GM18870 (cell line): ENCODE results near the gene TBX5.

Experiments used
- ATAC-seq: cut with Tn5 transposase; IDR thresholded peaks from one replicate; pipeline ENCODE4 v1.9.1; 2021; ENCODE audit warnings: moderate library complexity; ENCODE audit not compliant: unreplicated experiment

Gene TBX5

DNA sequence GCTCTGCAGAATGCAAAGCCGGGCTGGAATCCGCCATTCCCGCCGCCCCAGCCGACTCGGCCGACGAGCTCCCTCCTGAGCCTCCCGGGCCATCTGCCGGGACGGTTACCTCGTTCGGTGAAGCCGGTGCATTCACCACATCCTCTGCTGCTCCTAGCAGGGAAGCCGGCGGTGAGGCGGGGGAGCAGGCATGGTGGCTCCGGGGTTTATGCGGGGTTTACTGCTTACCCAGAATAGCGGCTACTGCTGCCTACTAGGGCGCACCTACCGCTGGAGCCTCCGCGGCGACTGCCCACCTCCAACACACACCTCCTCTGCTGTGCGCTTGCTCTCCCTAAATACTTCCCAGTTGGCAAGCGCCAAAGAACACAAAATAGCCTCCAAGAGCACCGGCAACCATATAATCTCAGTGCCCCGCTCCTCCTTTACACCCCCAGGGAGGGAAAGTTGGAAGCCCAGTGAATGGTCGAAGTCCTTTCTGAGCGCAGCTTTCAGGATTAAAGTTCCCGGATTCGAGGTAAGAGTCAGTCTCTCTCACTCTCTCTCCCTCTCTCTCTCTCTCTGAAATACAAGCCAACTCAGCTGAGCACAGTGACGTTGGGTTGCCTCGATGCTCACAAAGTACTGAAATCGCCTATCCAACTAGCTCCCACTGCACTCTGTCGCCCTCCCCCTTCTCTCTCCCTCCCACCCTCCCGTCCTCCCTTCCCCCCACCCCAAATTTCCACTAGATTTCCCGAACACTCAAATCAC, at the start of gene TBX5:
TSS of gene TBX5 (minus strand) at position 626 of the 753 bp plus-strand sequence. CDS start 2,246 bp downstream, outside the sequence.
- ATAC-seq: no peak

DNA sequence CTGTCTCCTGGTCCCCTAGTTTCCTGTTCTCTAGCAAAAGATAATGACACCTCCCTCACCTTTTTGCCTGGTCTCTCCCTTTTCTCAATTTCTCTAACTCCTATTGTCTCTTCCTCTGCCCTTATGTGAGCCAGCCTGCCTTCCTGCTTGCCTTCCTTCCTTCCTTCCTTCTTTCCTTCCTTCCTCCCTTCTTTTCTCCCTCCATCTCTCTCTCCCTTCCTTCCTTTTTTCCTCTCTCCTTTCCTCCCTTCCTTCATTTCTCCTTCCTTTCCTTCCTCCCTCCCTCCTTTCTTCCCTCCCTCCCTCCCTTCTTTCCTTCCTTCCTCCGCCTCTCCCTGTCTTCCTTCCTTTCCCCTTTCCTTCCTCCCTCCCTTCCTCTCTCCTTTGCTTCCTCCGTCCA, 45.7 kb upstream of the TBX5 start:
- no peak for ATAC-seq

GRCh38 chr12:114450515-114451300, 44.8 kb upstream of the TBX5 start:
- ATAC-seq: no peak

- no peak for ATAC-seq
These were observed 44.1 kb upstream of the TBX5 start for GRCh38 chr12:114450019-114450418.

DNA sequence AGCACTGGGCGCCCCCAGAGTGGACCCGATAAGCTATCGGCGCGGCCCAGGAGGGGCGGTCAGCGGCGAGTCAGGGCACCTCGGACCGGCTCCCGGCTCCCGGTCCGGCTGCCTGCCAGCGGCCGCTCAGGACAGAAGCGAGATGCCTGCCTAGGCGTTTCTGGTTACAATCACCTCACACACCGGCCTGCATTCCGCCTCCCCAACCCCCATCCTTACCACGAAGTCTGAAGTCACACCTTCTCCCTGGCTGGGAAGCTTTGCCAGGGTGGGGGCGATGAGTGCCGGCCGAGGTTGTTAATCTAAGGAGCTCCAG, 42.6 kb upstream of the TBX5 start:
- no peak for ATAC-seq

DNA sequence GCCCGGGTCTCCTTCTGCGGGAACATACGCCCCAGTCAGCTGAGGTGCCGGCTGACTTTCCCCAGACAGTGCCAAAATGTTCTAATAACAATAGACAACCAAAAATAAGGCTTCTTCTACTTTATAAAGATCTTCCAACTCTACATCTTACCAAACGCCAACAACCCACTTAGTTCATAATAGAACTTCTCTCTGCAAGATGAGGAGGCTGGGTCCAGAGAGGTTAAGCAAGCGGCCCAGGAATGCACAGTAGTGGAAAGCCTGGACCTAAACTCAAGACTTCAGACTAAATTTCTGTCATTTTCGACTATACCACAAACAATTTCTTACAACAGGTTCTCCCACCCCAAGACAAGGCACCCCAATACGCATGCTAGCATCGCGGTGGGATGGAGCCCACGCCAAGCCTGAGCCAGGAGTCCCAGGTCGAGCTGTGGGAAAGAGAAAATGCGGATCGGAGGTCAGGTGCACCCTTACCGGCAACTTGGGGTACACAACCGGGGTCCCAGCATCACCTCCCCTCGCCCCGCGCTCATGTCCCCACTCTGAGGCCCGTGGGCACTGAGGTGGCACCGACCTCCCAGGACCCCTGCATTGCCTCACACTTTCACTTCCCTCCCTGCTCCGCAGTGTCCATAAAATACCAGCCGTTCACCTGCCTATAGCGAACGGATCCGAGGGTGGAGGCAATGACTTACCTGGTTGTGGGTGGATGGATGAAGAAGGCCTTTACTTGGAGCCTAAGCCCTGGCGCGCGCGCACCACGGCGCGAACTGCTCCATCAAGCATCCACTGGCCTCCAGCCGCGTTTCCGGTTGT, 42.1 kb upstream of the TBX5 start:
- no peak for ATAC-seq

DNA sequence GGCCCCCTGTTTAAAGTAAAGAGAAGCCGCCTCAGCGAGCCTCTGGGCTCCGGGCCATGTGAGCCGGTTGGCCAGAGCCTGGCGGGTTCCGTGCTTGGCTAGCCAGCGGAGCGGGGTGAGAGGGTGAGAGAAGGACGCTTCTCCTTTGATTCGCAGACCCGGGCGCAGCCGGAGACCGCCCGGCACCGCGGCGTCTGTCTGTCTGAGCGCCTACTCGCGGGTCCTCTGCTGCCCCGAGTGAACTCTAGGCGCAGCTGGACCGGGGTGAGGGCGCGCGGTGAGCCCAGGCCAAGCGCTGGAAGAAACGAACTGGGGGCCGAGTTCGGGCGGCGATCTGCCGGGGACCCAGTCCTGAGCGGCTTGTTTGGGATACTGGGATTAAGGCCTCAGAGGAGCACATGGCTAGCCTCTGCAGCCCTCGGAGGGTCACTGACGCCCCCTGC, 41.4 kb upstream of the TBX5 start:
- ATAC-seq: no peak

- no peak for ATAC-seq
These were observed 39.7 kb upstream of the TBX5 start for GRCh38 chr12:114445401-114446323.

DNA sequence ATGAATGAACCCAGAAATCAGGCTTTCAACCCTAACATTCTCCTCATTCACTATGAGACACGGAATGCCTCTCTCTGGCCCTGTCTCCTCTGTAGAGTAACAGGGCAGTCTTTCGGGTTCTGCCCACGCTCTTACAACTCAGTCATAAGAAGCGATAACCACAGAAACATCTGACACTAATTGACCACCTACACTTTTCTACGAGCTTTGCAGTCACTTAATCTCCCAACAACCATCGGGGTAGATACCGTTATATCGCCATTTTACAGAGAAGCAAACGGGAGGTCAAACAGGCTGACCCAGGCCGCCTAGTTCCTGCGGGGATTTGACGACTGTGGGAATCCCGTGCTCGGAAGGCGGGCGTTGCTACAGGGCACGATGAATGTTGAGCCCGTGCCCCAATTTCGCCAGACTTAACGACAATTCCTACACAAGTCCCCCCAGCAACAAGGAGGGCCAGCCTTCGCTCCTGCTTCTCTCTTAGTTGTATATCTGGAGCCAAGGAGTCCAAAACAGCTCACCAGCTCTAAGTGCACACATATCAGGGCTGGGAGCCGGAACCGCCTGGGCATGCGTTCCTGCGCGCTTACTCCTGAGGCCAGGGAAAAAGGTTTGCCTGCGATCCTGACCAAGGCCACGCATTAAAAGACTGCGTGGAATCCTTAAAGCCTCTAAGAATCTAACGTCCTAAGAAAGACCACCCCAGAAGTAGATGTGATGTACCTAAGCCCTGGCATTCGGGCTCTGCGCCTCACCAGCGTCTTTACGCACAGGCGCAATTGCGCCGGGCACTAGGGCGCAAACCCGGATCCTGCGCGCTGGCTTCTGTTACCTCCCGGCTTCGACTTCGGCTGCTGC, 38.7 kb upstream of the TBX5 start:
- no peak for ATAC-seq

DNA sequence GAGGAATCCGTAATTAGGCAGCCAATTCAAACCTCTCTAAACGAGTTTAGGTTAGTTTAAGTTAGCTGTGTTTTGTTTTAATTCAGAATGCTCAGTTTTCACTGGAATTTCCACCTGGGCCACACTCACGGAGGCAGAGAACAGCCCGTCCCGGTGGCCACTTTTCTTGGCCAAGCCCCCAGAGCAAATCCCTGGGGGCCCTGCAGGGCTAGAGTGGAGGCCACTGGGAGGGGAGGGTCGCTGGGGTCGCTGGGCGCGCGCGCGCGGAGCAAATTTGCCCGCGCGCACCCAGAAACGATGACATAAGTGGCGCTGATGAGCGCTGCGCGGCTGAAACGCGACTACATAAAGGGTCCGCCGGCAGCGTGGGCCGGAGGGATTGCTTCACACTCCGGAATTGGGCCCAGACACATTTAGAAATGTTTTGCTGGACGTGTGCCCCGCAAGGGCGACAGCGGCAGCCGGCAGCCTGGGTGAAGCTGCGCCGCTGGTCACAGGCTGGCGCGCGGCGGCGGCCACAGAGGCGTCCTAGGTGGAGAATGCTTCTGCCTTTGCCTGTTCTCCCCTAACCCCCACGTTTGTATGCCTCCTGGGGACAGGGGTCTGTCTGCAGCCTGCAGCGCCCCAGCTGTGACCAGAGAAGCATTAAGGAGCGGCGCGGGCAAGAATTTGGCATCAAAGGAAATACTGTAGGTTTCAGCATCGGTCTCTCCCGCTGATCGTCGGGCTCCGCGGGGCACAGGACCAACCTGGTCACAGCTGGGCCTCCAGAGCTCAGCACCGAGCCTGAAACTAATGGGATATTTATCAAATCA, 37.9 kb upstream of the TBX5 start:
- ATAC-seq: no peak

GRCh38 chr12:114442578-114442977, 36.6 kb upstream of the TBX5 start:
- ATAC-seq: no peak

DNA sequence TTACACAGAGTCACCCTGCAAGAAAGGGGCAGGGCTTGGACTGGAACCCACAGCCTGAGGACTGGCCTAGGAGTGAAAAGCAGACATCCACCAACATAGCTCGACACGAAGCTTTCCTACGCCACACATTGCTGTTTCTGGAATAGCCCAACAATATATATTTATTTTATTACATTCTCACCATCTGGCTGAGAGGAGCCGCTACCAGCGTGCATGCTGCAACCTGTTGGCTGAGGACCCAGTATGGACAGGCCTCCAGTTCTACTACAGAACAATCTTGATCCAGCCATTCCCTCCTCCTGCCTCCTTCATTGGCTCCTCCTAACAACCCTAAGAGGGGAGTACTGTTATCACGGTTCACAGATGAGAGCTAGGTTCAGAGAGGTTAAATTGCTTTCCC, 35.6 kb upstream of the TBX5 start:
- no peak for ATAC-seq

GRCh38 chr12:114441039-114441383, 35.1 kb upstream of the TBX5 start:
- no peak for ATAC-seq

DNA sequence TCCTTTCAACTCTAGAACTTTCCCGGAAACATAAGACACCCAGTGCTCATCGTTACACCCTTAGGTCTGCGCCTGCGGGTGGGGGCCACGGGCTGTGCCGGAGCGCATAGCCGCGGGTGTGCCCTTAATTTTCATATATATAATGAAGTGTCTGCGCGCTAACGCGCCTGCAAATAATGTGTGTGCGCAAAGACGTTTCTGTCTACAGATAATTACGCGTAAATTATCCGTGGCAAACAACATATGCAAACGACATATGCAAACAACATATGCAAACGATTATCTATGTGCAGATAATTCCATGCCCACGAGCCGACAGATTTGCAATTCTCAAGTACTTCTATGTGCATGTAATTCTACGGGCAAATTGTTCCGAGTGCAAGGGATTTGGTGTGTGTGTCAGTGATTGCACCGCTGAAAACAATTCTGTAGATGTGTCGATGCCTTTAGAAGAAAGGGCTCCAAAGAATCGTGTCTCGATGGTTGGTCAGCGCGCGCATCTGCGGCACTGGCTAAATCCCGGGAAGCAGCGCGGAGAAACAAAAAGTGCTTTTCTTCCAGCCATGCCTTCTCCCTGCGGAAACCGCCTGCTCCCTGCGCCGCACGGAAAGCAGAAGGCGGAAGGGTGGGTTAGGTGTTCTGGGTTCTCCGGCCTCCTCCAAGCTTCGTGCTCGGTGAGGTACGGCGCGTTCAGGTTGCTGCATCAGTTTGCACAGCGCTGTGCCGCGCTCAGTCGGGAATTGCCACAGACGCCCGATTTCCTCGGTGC, 34.5 kb upstream of the TBX5 start:
- no peak for ATAC-seq

DNA sequence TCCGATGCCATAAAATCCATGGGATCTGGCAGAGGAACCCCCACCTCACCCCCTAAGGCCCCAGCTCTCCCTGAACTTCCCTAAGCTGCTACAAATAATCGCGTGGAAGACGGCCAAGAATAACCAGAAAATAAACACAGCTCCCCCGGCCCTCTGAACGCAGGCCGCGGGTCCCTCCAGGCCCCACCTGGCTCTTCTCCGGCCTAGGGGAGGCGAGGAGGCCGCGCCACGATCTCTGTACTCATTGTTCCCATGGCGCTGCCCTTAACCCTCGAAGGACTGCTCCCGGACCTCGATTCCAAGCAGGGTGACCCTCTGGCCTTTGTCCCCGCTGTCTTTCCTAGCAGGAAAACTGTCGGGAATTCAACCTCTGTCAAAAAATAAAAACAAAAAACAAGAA, 33.9 kb upstream of the TBX5 start:
- ATAC-seq: no peak

DNA sequence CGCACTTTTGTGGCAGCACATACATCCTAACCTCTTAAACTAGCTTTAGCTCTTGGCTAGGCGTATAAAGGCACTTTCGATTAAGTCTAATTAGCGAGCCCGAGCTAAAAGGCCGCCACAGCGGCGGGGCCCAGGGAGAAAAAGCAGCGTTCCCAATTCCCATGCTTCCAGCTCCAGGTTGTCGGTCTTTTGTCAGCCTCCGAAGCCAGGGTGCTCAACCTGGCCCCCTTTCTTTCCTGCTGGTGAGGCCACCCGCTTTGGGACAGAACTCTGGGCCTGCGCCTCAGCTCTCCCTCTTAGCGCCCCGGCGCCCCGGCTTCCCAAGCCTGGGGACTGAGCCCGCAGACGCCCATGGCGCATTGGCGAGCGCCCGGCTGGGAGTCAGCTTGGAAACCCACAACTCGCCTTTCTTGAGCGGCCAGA, 33.3 kb upstream of the TBX5 start:
- ATAC-seq: no peak

DNA sequence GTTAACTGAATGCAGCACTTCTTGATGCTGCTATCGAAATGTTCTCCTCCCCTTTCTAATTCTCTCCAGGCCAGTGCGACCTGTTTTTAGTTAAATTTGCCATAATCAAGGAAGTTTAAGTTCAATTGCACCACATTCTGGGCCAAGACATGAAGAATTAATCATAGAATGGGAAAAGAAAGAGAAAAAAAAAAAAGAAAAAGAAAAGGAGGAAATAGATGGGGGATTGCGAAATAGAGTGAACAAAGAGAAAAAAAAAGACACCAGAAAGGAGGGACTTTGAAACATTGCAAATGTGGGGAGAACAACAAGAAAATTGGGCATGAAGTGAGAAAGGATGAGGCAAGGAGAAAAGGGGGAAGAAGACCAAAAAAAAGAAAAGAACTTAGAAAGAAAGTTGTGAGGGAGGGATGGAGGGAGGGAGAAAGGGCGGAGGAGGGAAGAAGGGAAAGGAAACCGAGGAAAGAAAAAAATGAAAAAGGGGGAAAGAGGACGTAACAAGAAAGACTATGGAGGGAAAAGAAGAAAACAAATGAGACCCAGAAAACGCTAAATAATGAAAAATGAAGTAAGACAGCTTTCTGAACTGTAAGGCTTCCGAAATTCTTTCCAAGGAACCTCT, 32.8 kb upstream of the TBX5 start:
- no peak for ATAC-seq

DNA sequence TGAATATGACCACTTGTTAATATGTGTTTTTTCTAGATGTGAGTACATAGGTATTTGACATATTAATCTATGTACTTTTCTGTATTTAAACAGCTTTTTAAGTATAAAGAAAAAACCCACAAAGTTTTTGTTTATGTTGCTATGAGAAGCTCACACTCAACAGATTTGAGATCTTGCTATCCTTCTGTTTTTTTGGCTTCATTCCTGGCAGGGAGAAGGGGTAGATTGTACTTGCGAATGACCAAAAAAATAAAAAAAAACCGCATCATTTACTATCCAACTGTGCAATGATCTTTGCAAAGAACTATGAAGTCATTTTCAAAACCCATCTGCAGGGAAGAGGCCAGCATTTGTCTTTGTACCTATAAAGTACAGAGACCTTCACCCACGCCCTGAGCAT, 28.4 kb upstream of the TBX5 start:
- no peak for ATAC-seq
